ENCODE measurements around the gene PHF19. TPM values are rescaled to one million over a fixed set of nuclear protein-coding genes. Genes with fewer than 3 reads are reported as not detected.

PHF19 gene
- polyA plus RNA-seq, 1 donor = 33.4 TPM

DNA sequence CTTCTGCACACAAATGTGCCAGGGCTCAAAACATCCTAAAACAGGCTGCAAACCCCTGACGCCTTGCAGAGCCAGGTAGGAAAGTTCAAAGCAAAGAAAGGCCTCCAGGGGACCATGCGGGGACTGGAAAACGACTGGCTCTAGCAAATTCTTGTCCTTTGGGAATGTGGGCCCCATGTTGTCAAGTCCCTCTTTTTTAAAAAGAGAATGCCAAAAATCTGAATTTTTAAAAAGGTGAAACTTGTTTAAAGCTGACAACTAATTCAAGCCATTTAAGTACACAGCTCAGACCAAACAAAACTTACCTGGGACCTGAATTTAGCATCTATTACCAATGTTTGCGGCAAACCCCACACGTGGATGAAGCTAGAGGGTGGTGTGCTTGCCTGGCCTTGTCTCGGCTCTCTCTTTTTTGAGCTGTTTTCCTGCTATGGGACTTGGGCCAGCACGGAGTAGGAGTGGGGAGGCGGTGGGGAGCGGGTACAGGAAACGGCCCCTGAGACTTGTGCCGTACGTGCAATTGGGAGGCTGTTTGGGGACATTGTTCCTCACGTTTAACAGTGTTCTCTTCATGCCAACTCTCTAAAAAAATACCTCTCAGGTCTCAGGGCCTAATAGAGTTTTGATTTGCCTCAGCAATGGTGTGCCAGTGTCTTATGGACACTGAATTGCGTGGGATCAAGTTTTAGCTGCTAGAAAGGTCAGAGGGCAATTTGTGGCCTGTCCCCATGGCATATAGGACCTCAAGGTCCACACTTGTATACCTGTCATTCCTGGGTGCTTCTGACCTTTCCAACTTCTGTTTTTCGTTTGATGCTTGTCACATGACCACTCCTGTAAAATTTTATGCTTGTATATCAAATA, 15.1 kb upstream of the PHF19 start:
- no peak for DNase-seq (ENCODE audit: low read depth)

- DNase-seq (ENCODE audit: low read depth) = no peak
These were observed 14.4 kb upstream of the PHF19 start for GRCh38 chr9:120891245-120891883.

DNA sequence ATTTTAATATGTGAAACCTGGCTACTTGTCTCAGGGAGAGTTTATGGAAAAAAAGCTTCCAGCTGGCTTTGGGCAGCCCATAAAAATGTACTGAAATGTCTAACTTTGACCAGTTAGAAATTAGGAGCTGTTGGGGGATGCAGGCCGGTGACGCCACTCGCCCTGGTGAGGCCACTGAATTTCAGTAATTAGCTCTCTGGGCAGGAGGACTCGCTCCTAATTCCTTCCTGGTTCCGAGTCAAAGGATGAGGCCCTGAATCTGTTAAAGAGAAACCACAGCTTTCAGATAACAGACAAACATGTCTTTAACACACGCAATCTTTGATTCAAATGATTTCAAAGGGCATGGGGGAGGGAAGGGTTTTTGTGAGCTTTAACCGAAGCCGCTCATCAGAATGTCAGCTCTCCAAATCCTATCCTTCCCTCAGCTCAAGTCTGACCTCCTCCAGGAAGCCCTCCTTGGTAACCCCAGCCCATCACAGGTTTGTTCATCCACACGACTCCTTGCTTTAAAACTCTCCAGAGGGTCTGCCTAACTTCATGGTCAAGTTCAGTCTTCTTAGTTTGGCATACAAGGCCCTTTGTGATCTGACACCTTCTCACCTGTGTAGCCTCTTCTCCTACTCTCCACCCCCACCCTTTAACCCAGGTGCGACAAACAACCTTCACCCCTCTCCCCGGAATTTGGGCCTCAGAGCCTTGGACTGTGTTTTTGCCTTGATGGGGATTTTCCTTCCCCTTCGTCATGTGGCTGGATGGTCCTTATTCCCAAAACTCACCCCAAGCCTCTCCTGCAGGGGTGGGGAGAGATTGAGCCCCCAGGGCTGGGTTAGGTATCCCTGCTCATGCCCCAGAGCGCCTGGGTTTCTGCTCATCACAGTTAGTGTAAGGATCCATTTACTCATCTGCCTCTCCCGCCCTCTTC, 13.6 kb upstream of the PHF19 start:
- DNase-seq (ENCODE audit: low read depth) = no peak

DNA sequence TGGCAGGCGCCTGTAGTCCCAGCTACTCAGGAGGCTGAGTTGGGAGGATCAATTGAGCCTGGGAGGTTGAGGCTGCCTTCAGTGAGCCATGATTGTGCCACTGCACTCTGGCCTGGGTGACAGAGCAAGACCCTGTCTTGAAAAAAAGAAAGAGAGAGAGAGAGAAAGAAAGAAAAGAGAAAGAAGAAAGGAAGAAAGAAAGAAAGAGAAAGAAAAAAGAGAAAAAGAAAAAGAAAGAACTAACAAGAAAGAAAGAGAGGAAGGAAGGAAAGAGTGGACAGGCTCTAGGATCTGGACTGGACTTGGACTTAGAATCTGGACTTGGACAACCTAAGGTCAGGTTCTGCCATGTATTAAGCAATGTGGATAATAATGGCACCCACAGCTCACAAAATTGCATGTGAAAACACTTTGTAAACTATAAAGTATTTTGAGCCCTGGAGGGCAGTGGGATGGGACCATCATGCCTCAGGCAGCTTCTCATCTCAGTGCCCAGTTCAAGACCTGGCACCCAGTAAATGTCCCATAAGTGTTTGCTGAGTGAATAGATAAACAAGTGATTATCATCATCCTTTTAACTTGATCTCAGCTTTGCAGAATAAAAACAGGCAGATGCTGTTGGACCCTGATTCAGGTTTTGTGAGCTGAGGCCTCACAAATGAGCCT, 12.8 kb upstream of the PHF19 start:
- no peak for DNase-seq (ENCODE audit: low read depth)

DNA sequence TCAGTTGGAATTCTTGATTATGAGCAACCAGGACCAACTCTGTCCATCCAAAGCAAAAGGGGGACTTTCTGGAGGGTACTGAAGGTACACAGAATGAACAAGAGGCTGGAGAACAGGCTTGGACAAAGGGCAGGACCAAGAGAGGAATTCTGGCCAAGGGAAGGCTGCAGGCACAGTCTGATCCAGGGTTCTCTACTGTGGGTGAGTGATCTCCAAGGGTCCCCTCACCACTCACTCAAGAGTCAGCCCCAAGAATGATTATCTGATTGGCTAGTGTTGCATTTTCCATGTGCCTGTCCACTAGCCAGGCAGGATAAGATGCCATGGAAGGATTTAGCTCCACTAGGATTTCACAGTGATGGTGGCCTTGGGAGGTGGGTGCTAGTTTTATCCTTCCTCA, 11.6 kb upstream of the PHF19 start:
- no peak for DNase-seq (ENCODE audit: low read depth)

- no peak for DNase-seq (ENCODE audit: low read depth)
These were observed 9.5 kb upstream of the PHF19 start for GRCh38 chr9:120886490-120886967.

DNA sequence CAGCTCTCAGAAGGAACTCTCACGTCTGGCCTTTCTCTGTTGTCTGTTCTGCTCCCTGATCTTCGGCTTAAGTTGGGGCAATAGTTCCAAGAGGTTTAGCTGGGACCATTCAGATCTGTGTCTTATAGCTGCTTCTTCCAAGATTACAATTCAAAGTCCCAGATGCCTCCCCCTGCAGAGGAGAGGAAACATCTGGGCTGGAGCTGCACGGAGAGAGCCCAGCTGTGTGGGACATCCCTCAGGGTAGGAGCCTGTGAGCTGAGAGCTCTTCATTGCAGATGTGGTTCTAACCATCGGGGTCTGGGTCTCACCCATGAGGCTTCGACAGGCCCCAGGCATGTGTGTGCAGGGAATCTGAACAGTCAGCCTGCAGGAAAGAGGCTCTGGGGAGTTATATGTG, 9.0 kb upstream of the PHF19 start:
- DNase-seq (ENCODE audit: low read depth) = no peak

GRCh38 chr9:120885457-120885856, 8.5 kb upstream of the PHF19 start:
- DNase-seq (ENCODE audit: low read depth) = no peak

GRCh38 chr9:120883608-120883996, 6.6 kb upstream of the PHF19 start:
- DNase-seq (ENCODE audit: low read depth) = no peak

DNA sequence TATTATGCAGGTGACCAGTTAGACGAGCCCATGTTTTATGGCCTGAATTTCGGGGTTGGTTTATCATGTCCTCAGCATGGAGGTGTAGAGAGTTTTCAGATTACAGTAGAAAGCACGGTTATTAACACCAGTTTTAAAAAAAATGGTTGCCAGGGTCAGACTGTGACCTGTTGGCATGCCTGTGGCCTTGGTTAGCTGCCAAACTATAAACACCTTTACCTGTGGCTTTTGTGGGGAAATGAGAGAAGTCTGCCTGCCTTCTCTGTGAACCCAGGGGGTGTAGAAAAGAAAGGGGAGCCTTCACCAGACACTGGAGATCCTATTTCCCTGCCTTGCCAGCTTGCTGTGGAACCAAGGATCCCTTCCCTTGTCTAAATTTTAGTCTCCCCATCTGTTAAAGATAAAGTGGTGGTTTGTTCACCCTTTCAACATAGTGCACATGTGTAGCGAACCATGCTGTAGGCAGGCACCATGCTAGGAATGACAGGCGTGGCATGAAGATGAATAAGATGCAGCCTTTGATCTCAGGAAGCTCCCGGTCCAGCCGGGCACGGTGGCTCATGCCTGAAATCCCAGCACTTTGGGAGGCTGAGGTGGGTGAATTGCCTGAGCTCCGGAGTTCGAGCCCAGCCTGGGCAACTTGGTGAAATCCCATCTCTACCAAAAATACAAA, 6.1 kb upstream of the PHF19 start:
- DNase-seq (ENCODE audit: low read depth) = no peak

DNA sequence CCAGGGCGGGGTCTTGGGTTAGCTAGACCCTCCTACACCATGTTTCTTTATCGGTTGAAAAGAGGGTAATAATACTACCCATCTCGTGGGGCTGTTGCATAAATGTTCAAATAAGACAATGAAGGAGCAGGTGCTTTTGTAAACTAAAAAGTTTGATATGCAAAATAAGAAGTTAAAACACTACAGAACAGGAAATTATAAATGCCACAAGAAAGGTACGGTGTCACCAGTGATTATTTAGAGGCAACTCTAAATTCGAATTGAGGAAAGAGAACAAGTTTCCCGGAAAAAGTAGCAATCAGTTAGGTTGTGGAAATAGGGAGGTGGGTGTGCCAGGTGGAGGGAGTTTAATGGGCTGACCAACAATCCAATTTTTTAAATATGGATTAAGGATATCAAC, 2.5 kb upstream of the PHF19 start:
- DNase-seq (ENCODE audit: low read depth) = no peak

GRCh38 chr9:120878188-120879130, 1.5 kb upstream of the PHF19 start:
- DNase-seq (ENCODE audit: low read depth) = no peak

- DNase-seq (ENCODE audit: low read depth) = no peak
These were observed 467 bp upstream of the PHF19 start for GRCh38 chr9:120877276-120878034.

- no peak for DNase-seq (ENCODE audit: low read depth)
These were observed 790 bp downstream of the PHF19 start for GRCh38 chr9:120875954-120876841.

- no peak for DNase-seq (ENCODE audit: low read depth)
These were observed 1.4 kb downstream of the PHF19 start for GRCh38 chr9:120875643-120875953.

- DNase-seq (ENCODE audit: low read depth) = no peak
These were observed 1.8 kb downstream of the PHF19 start for GRCh38 chr9:120875195-120875565.

DNA sequence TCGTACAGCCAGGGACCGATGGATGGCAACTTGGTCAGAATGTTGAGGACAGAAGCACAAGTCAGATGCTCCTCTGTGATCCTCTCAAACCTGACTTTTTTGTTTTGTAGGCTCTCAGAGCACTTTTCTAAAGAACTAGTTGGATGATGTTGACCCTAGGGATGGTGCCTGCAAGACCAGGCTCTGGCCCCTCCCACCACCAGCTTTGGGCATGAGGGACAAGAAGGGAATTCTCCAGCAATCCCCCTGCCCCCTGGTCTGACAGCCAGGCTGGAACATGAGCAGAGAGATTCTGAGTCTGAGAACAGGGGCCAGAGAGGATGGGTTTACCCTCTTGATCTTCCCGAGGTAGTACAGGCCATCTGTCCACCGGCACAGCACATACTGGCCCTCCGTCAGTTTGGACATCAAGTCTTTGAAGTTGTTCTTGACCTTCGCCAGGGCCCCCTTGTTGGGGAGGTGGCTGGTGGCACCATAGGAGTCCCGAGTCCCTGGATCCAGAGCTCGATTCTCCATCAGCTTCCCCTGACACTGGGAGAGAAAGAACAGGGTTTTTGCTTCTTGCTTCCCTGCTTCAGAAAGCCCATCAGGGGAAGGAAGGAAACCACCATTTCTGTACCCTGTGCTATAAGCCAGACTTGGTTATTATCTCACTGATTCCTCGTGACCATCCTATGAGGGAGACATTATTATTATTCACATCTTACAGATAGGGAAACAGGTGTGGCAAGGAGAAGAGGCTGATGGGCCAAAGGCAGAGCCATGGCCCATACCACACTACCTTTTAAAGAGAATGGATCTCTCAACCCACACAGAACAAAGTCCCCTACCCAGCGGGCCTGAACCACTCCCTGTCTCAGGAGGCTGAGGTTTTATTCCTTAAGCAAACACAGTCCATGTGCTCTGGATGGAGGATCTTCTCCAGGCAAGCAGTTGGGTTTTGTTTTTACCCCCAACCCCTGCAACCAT, 2.5 kb downstream of the PHF19 start:
- no peak for DNase-seq (ENCODE audit: low read depth)

Measured in forelimb muscle (tissue), 1 donor.